NOMO-1 treated with dmso at 0.1 percent for 144 hours (cell line): ENCODE data around the gene SLC44A1.

Experiments used
- DNase-seq: peaks from one replicate; lab custom pipeline; 2025; ENCODE audit not compliant: unreplicated experiment; lab: John Stamatoyannopoulos, UW

Gene SLC44A1

GRCh38 chr9:105421864-105422263, 177.4 kb downstream of the SLC44A1 start:
- no peak for DNase-seq

GRCh38 chr9:105425816-105426433, 181.5 kb downstream of the SLC44A1 start:
- DNase-seq: no peak

DNA sequence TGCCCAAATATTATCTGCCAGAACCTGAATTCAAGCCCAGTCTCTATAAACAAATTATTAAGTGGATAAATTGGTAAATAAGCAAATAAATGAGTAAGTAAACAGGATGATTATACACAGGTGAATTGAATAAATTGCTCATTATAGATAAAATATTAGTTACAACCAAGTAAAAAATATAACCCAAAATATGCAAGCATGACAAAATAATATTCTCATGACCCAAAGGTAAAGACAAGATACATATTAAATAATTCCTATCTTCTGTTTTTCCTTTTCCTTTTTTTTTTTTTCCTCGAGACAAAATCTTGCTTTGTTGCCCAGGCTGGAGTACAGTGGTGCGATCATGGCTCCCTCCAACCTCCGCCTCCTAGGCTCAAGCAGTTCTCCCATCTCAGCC, 182.2 kb downstream of the SLC44A1 start:
- DNase-seq: no peak

GRCh38 chr9:105431424-105432246, 187.2 kb downstream of the SLC44A1 start:
- no peak for DNase-seq

- DNase-seq: no peak
Measured at GRCh38 chr9:105432247-105432842, 187.9 kb downstream of the SLC44A1 start.

DNA sequence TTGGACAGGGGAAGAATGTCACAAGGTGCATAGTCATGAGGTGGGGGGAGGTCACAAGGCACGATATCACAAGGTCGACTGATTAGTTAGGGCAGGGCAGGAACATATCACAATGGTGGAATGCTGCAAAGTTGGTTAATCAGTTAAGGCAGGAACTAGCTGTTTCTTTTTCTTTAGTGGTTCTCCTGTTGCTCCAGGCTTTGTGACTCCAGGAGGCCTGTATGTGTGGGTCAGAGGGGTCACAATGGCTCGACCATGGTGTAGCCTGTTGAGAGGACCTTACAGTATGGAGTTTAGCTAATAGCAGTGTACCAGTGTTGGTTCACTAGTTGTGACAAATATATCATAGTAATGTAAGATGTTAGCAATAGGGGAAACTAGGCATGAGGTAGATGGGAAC, 191.0 kb downstream of the SLC44A1 start:
- no peak for DNase-seq

GRCh38 chr9:105436783-105437182, 192.3 kb downstream of the SLC44A1 start:
- DNase-seq: no peak

DNA sequence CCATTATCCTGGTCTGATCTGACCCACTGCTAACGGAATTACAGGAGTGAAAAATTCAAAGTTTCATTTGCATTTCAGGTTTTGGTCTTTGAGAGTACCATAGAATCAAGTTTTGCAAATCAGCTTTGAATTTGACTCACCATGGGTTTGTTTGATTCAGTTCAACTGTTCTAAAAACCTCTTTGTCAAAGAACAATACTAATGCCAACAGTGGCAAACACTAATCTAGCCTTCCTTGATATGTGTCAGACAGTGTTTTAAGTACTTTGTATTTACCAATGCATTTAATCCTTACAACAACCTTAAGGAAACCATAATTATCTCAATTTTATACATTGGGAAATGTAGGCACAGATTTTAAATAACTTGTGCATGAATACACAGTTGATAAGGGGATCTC, 193.3 kb downstream of the SLC44A1 start:
- no peak for DNase-seq

- DNase-seq: no peak
Measured at GRCh38 chr9:105438141-105438806, 193.8 kb downstream of the SLC44A1 start.

DNA sequence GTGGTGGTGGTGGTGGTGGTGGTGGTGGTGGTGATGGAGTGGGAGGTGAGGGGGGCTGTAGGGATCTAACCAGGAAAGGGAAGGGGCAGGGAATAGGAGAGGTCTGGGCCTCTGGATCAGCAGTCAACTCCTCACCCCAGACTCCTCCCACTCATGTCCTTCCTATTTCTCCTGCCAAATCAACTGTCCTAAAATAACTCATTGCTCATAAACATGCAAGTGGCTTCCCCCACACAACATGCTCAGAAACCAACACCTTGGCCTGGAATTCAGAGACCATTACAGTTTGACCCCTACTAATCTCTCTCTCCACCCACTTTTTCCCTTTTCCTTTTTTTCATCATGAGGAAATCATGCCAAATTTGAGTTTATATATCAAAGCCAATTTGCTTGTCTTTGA, 195.0 kb downstream of the SLC44A1 start:
- no peak for DNase-seq

DNA sequence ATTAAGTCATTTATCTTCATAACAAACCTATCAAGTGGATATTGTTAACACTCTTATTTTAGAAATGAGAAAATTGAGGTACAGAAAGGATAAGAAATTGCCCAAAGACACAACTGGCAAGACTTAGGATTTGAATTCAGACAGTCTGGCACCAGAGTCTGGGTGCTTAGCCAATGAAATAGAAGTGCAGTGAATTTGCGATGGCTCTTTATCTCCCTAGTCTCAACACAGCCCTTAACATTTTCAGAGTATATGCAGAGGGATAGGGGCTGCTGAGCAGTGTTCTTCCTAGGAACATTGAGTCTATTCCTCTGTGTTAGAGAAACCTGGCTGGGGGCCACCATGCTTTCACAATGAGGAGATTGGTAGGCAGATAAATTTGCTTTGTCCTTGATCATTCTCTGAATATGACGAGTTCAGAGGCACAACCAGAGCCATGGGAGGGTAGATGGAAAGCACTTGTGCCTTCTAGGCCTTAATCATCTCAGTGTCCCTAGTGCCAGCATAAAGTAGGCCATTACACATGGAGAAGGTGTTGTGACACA, 197.2 kb downstream of the SLC44A1 start:
- DNase-seq: no peak

DNA sequence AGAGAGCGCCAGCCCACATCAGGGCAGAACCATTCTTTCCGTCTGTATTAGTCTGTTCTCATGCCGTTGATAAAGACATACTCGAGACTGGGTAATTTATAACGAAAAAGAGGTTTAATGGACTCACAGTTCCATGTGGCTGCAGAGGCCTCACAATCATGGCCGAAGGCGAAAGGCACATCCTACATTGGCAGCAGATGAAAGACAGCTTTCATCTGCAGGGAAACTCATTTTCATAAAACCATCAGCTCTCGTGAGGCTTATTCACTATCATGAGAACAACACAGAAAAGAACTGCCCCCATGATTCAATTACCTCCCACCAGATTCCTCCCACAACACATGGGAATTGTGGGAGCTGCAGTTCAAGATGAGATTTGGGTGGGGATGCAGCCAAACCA, 198.7 kb downstream of the SLC44A1 start:
- DNase-seq: no peak

- no peak for DNase-seq
Measured at GRCh38 chr9:105444130-105444529, 199.7 kb downstream of the SLC44A1 start.

GRCh38 chr9:105445203-105445881, 200.9 kb downstream of the SLC44A1 start:
- DNase-seq: no peak

DNA sequence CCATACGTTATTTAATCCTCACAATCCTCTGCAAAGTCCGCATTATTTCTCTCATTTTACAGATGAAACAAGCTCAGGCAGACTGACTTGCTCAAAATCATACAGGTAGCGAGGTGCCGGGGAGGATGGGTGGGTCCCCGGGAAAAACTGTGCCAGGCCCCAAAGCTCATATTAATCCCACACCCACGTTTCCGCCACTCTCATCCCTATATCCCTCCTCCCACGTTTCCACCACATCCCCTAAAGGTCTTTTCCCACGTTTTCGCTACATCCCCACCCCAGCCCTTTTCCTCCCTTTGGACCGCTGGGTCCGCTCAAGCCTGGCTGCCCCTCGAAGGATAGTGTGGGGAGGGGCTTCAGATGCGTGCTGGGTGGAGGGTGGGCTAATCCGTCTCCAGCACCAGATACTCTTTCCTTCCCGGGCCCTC, 202.9 kb downstream of the SLC44A1 start:
- DNase-seq: no peak

DNA sequence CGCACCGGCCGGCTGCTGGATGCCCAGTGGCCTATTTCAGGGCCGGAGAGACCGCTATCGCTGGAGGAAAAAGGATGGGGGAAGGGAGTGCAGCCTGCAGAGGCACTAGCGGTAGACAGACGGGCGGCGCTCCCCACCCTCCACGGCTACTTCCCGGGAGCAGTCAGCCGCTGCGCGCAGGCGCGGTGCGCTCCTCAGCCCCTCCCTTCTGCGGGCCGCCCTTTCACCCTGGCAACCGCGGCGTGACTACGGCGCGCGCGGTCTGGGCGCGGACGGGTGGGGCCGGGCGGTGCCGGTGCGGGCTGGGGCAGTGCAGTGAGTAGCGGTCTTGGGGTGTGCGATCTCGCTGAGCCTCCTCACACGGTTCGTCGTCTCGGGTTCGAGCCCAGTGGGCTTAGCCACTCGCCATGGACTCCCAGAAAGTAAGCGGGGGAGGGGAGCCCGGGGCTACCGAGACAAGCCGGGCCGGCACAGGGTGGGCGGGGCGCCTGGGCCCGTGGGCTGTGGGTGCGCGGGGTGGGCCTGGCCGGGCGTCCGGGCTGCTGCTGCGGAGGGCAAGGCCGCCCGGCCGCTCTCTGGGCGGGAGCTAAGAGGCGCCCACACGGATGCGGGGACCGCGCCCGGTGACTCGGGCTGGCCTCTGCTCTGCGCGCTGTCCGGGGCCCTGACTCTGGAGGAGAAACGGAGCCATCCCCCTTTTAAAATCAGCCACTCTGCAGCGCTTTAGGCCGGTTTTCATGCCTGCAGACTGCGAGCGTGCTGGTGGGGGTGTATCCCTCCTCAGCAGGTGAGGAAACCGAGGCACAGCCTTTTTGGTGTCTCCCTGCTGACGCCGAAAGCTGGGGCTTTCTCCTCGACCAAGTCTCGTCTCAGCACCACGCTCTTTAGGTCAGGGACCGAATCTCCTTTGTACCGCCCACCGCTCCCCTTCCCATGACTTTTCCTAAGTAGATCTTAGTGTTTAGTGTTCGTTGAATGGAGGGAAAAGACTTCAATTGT, 203.7 kb downstream of the SLC44A1 start, which contains the start of gene FSD1L:
FSD1L (plus strand) TSS at position 221 of the 999 bp plus-strand sequence; CDS start at position 408, 187 bp downstream.
- DNase-seq: peak; percentile 67

- no peak for DNase-seq
Measured at GRCh38 chr9:105449081-105449480, 204.6 kb downstream of the SLC44A1 start.

DNA sequence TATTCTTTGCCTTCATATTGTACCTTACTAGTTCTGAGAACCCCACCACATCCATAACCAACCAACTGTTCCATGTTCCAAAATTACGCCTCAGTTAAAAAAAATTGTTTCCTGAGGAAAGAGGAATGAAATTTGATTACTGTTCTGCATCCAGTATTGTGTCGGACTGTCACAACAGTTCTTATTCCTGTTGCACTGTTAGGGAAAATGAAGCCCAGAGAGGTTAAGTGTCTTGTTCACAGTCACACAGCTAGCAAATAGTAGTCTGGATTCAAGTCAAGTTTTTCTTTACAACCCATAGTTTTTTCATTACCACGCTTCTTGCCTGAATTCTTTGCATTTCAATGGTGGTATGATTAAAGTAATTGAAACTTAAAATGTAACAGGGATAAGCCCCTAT, 207.7 kb downstream of the SLC44A1 start:
- DNase-seq: no peak

DNA sequence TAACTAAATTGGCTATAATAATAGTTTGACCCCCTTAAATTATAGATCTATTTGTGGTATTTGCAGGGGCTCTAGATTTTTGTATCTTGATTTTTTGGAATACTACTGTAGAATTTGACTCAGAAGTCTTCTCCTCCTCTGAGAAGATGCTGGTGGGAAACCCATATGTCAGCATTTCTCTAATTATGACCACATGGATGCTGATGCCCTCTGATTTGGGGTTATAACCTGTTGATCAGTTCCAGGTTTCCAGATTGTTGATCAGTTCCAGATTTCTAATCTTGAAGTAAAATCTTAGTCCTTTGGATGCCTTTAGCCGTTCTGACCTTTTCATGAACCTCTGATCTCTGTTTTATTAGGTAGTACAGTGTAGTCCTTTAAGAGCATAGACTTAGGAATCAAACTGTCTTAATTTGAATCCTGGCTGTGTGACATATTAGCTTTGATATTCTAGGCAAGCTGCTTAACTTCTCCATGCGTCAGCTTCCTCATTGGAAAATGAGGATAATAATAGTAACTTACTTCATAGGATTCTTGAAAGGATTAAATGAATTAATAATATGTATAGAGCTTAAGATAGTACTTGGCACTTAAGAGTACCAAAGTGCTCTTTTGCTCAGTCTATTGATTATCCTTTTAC, 211.5 kb downstream of the SLC44A1 start:
- DNase-seq: no peak
